Transverse colon (tissue), 4 donors: ENCODE results near the gene SERPINB2. TPM values are rescaled to one million over a fixed set of nuclear protein-coding genes. Genes with fewer than 3 reads are reported as not detected.

ENCODE experiments used
- DNase-seq: peaks from one replicate; pipeline ENCODE4 v3.0.0-alpha.2; 2019
- H3K27ac ChIP-seq, 4 donors: fragments of 200-600 bp; sonication (generic); 2 replicates each; pipeline ENCODE4 v1.5.1; 2016 to 2018; ENCODE audit warnings: inconsistent platforms in 4 of 4
- H3K27me3 ChIP-seq: fragments of 200-600 bp; sonication (generic); 2 replicates; pipeline ENCODE4 v1.5.1; 2017; ENCODE audit warnings: inconsistent platforms
- H3K36me3 ChIP-seq, 4 donors: fragments of 200-600 bp; sonication (generic); 2 replicates each; pipeline ENCODE4 v1.5.1; 2017 to 2019; ENCODE audit warnings: inconsistent platforms in 4 of 4
- H3K4me1 ChIP-seq, 4 donors: fragments of 200-600 bp; sonication (generic); 2 replicates each; pipeline ENCODE4 v1.5.1; 2017 to 2020; ENCODE audit warnings: inconsistent platforms in 4 of 4
- H3K4me3 ChIP-seq, 4 donors: fragments of 200-600 bp; sonication (generic); 1 replicate in 1 of 4; 2 replicates in 3 of 4; pipeline versions ENCODE4 v1.5.1 to v1.6.1; 2017 to 2019; ENCODE audit warnings: inconsistent platforms in 4 of 4
- H3K9me3 ChIP-seq, 2 donors: fragments of 200-600 bp; sonication (generic); 2 replicates each; pipeline ENCODE4 v1.5.1; 2017 to 2019; ENCODE audit warnings: inconsistent platforms in 2 of 2
- EP300 ChIP-seq: sonication (generic); formaldehyde crosslinking; IDR thresholded peaks from one replicate; pipeline ENCODE4 v1.6.1; 2017; ENCODE audit warnings: antibody characterized with exemption, low read depth
- POLR2A ChIP-seq: fragments of 450-650 bp; IDR thresholded peaks from one replicate; pipeline ENCODE4 v1.6.1; 2016; ENCODE audit warnings: antibody characterized with exemption, mild to moderate bottlenecking, moderate library complexity
- POLR2AphosphoS5 ChIP-seq, 3 donors: sonication (generic); formaldehyde crosslinking; IDR thresholded peaks; one replicate each; pipeline ENCODE4 v1.6.1; 2016; ENCODE audit warnings: antibody characterized with exemption in 3 of 3
- WGBS, 2 donors: methylation state at CpG; one replicate each; pipeline ENCODE4 v1.1.5; 2018; ENCODE audit warnings: low coverage in 1 of 2; 5-methylcytosine and 5-hydroxymethylcytosine counted together
- in situ Hi-C, 4 donors: fragments of 200-750 bp; cut with MboI; loops; one replicate each; pipeline versions ENCODE4 v1.15.0 to v1.15.1; 2017; ENCODE audit warnings: low sequenced_read_pairs in 3 of 4, low pct_ligation_motif_present in 1 of 4, low pct_unique_long_range_greater_than_20kb in 1 of 4
- intact Hi-C: fragments of 100-400 bp; cut with DNase I; formaldehyde crosslinking; loops from one replicate; pipeline ENCODE4 v1.15.1; 2023; ENCODE audit warnings: low total_unique reads
- total RNA-seq, 4 donors: library from RNA; depleted of rRNA; stranded (reverse); fragments of >200 nt; gene quantifications; one replicate each; pipeline ENCODE4 v1.1.0, GENCODE V29; 2016
- TF ChIP-seq, protein P1 (sequence below), 5 experiments: fragments of 200-600 bp in 3 of 5; fragments of 450-650 bp in 2 of 5; sonication (generic) in 3 of 5; IDR thresholded peaks; 1 replicate in 2 of 5; 2 replicates in 3 of 5; pipeline ENCODE4 v1.5.1; 2016 to 2017; ENCODE audit warnings: antibody characterized with exemption in 5 of 5, inconsistent platforms in 3 of 5, mild to moderate bottlenecking in 2 of 5, moderate library complexity in 1 of 5

Gene SERPINB2
- total RNA-seq, 4 donors from 2014 or later, result 48.3 TPM; not detected in 3

DNA sequence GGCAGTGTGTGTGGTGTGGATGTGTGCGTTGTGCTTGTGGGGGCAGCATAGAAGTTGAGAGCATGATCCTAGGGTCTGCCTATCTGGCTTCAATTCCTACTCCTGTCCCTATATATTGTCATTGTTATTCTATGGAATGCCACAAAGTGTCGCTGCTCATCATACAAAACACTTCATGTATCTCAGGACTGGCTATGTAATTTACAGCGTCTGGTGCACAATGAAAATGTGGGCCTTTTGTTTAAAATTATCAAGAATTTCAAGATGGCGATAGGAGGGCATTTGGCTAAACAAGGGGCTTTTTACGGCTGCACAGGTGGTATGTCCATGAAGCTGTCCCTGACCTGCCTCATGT, 3.4 kb downstream of the SERPINB2 start:
- DNase-seq, result no peak
- in situ Hi-C loops, result no loop called here

DNA sequence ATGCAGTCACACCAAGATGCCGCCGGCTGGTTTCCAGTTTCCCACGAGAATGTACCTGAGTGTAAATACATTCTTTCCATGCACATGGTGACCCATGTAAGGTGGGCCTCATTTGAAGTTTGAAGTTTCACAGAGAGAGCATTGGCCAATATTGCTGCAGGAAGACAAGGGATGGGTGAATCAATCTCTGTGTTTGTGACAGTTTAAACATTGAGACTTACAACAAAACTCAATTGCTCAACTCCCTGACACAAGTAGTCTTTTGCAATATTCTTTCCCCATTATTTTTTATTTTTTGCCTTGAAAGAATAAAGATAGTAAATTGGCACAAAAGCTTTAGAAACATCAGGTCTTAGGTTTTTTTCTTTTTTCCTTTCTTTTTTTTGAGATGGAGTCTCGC, 5.1 kb downstream of the SERPINB2 start:
- intact Hi-C loops, result no loop called here
- in situ Hi-C loops, result no loop called here
- H3K27ac ChIP-seq, result no peak overlapping the region

More for the DNA sequence above, 3.4 kb downstream of the SERPINB2 start:
- Histone ChIP-seq H3K27ac (no peak overlapping the region), H3K4me3 (no peak overlapping the region), H3K27me3 (no peaks in the 10 kb centered on the region), H3K36me3 (no peaks in the 10 kb centered on the region), H3K9me3 (no peaks in the 10 kb centered on the region), H3K4me1 (no peaks in the 10 kb centered on the region)
- TF ChIP-seq, protein P1, sequence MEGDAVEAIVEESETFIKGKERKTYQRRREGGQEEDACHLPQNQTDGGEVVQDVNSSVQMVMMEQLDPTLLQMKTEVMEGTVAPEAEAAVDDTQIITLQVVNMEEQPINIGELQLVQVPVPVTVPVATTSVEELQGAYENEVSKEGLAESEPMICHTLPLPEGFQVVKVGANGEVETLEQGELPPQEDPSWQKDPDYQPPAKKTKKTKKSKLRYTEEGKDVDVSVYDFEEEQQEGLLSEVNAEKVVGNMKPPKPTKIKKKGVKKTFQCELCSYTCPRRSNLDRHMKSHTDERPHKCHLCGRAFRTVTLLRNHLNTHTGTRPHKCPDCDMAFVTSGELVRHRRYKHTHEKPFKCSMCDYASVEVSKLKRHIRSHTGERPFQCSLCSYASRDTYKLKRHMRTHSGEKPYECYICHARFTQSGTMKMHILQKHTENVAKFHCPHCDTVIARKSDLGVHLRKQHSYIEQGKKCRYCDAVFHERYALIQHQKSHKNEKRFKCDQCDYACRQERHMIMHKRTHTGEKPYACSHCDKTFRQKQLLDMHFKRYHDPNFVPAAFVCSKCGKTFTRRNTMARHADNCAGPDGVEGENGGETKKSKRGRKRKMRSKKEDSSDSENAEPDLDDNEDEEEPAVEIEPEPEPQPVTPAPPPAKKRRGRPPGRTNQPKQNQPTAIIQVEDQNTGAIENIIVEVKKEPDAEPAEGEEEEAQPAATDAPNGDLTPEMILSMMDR (IDR thresholded peaks at IDR 0.05), result peak in 4 of 5 experiments; percentile 11 to 21 (median 18)
- TF ChIP-seq POLR2AphosphoS5 (IDR thresholded peaks at IDR 0.05) (no peak), POLR2A (no peak)
- 67 to 91% methylated on average over 5 of the region's 5 CpGs for WGBS, 2 donors
- intact Hi-C loops, result no loop called here

DNA sequence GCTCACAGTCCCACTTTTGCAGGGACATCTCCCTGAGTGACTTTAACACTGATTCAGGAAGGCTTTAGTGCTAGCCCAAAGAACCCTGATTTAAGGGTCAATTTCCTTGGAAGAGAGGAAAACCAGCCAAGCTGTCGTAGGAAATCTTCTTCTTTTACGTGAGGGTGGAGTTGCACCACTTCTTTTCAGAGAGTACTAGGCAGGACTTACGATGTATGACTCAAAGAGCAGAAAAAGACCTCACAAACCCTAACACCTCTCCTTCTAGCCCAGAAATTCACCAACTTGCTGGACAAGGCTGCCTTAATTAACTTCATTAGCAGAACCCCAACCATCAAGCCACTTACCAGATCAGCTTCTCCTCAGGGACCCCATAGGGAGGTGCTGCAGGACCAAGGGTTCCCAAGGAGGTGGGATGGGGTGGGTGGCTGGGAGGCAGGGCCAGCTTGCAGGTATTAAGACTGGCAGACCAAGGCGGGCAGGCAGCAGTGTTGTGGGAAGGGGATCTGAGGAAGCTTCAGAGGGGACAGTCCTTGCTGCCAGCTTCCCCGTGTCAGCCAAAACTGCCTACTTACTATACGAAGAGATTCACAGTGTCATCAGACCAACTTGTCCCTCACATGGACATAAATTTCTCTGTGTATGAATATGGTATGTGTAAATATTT, 6.7 kb downstream of the SERPINB2 start:
- H3K4me3 ChIP-seq, result no peak overlapping the region
- no peaks in the 10 kb centered on the region for H3K36me3 ChIP-seq
- H3K27ac ChIP-seq, result no peak overlapping the region
- 60 to 75% methylated on average over 1 to 6 of the region's 6 CpGs for WGBS, 2 donors
- intact Hi-C loops (no loop called here), in situ Hi-C loops (no loop called here)
- no peaks in the 10 kb centered on the region for H3K27me3 ChIP-seq
- TF ChIP-seq POLR2A, result no peak
- TF ChIP-seq, protein P1 (IDR thresholded peaks at IDR 0.05), result no peak
- TF ChIP-seq EP300, result no peak
- TF ChIP-seq POLR2AphosphoS5 (IDR thresholded peaks at IDR 0.05), result no peak
- no peaks in the 10 kb centered on the region for H3K9me3 ChIP-seq
- DNase-seq, result no peak
- H3K4me1 ChIP-seq, result no peaks in the 10 kb centered on the region

More for the DNA sequence above, 5.1 kb downstream of the SERPINB2 start:
- Histone ChIP-seq H3K9me3 (no peaks in the 10 kb centered on the region), H3K27me3 (no peaks in the 10 kb centered on the region), H3K36me3 (no peaks in the 10 kb centered on the region), H3K4me1 (no peaks in the 10 kb centered on the region), H3K4me3 (no peak overlapping the region)
- 87% methylated on average over 4 of the region's 4 CpGs; no CpG with 5 or more reads in 1 of the 2 donors for WGBS, 2 donors
- TF ChIP-seq POLR2AphosphoS5 (IDR thresholded peaks at IDR 0.05) (no peak), POLR2A (no peak), EP300 (no peak)
- TF ChIP-seq, protein P1 (IDR thresholded peaks at IDR 0.05), result no peak
- no peak for DNase-seq

DNA sequence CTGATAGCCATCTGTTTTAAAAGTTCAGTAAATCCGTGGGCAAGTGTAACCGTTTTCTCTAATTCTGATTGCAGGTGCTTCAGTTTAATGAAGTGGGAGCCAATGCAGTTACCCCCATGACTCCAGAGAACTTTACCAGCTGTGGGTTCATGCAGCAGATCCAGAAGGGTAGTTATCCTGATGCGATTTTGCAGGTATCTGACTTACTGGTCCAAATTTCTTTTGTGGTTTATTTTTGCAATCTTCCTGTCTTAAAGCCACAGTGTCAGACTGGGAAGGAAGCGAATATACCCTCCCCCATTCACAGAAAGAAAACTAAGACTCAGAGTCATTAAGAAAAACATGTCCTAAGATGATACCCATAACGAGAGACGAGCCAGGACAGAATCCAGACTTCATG, 7.7 kb downstream of the SERPINB2 start:
- no peak overlapping the region for H3K4me3 ChIP-seq
- no peaks in the 10 kb centered on the region for H3K4me1 ChIP-seq
- H3K27ac ChIP-seq, result no peak overlapping the region
- H3K36me3 ChIP-seq, result no peaks in the 10 kb centered on the region
- no peaks in the 10 kb centered on the region for H3K27me3 ChIP-seq
- DNase-seq, result no peak
- TF ChIP-seq, protein P1 (IDR thresholded peaks at IDR 0.05), result no peak
- TF ChIP-seq EP300, result no peak
- no peak for TF ChIP-seq POLR2A
- no peak for TF ChIP-seq POLR2AphosphoS5 (IDR thresholded peaks at IDR 0.05)
- intact Hi-C loops, result no loop called here
- 64 to 70% methylated on average over 5 to 6 of the region's 6 CpGs for WGBS, 2 donors
- in situ Hi-C loops, result no loop called here
- H3K9me3 ChIP-seq, result no peaks in the 10 kb centered on the region
